Measurements from ENCODE around the gene SOCS3.
A peak's percentile ranks its signal among the peaks of the same experiment; 100 is the strongest.

SOCS3 gene

DNA sequence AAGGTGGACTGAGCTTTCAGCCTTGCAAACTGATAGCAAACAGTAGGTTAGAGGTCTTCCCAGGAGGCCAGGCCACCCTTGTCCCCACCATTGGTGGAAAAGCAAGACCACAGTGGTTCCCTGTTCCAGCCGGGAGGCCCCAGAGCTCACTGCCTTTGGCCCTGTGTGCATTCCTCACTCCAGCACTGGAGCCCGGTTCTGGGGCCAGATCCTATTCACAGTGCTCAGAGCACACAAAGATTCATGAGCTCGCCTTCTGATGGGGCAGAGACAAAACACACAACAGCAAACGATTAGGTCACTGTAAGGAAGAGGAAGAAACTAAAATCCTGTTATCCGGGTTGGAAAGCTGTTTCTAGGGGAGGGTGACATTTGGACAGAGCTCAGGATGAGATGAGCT lies 13.0 kb upstream of the SOCS3 start:
- Mint-ChIP-seq H3K4me1 (no peaks in the 10 kb centered on the region), H3K27me3 (no peaks in the 10 kb centered on the region), H3K36me3 (ENCODE audit: insufficient read depth) (peaks cover 4% of the 10 kb centered on the region), H3K9me3 (no peaks in the 10 kb centered on the region), H3K4me3 (no peak overlapping the region), H3K27ac (ENCODE audit: low read depth) (no peak overlapping the region)
- DNase-seq (ENCODE audit: low spot score in 2 of 2), result no peak
- no peak for ATAC-seq (replicated peaks; ENCODE audit: extremely low read depth, poor library complexity, severe bottlenecking)

DNA sequence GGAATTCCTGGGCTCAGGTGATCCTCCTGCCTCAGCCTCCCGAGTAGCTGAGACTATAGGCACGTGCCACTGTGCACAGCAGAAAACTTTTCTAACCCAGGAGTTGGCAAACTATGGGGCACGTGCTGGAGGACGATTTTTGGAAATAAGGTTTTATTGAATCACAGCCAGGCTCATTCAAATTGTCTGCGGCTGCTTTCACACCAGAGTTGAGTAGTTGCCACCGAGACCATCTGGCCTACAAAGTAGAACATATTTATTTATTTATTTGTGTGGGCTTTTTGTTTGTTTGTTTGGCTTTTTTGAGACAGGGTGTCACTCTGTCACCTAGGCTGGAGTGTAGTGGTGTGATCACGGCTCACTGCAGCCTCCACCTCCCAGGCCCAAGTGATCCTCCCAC lies 11.2 kb upstream of the SOCS3 start:
- H3K4me3 Mint-ChIP-seq, result no peak overlapping the region
- no peaks in the 10 kb centered on the region for H3K27me3 Mint-ChIP-seq
- no peak for DNase-seq (ENCODE audit: low spot score in 2 of 2)
- peaks cover 4% of the 10 kb centered on the region for H3K36me3 Mint-ChIP-seq (ENCODE audit: insufficient read depth)
- ATAC-seq (replicated peaks; ENCODE audit: extremely low read depth, poor library complexity, severe bottlenecking), result no peak
- H3K27ac Mint-ChIP-seq (ENCODE audit: low read depth), result no peak overlapping the region
- H3K4me1 Mint-ChIP-seq, result no peaks in the 10 kb centered on the region
- no peaks in the 10 kb centered on the region for H3K9me3 Mint-ChIP-seq

DNA sequence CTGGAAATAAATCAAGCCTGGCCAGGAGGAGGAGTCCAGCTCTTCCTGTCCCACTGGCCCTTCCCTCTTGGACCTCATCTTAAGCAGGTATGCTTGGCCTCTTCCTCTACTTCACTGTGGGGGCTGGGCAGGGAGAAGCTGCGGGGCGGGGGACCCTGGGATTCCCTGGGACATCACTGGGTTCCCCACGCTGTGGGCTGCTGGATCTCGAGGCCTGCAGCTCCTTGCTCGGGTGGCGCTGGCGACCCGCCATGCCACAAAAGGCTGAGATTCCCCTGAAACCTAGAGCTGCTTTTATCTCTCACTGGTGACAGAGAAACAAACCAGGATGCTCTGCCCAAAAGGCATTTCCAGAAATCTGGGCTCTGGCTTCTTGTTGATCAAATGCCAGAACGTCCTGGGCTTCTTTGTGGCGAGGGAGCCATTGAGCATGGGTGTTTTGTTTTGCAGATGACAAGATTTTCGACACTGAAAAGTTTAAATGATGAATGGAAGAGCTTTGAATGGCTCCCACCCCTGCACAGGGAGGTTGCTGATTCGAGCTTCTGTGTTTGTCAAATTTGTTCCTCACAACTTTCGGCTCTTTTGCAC lies 10.0 kb upstream of the SOCS3 start:
- DNase-seq (ENCODE audit: low spot score in 2 of 2), result no peak
- no peak for ATAC-seq (replicated peaks; ENCODE audit: extremely low read depth, poor library complexity, severe bottlenecking)
- Mint-ChIP-seq H3K4me3 (no peak overlapping the region), H3K36me3 (ENCODE audit: insufficient read depth) (peaks cover 4% of the 10 kb centered on the region), H3K4me1 (peaks cover 4% of the 10 kb centered on the region), H3K27ac (ENCODE audit: low read depth) (no peak overlapping the region), H3K9me3 (no peaks in the 10 kb centered on the region), H3K27me3 (no peaks in the 10 kb centered on the region)

DNA sequence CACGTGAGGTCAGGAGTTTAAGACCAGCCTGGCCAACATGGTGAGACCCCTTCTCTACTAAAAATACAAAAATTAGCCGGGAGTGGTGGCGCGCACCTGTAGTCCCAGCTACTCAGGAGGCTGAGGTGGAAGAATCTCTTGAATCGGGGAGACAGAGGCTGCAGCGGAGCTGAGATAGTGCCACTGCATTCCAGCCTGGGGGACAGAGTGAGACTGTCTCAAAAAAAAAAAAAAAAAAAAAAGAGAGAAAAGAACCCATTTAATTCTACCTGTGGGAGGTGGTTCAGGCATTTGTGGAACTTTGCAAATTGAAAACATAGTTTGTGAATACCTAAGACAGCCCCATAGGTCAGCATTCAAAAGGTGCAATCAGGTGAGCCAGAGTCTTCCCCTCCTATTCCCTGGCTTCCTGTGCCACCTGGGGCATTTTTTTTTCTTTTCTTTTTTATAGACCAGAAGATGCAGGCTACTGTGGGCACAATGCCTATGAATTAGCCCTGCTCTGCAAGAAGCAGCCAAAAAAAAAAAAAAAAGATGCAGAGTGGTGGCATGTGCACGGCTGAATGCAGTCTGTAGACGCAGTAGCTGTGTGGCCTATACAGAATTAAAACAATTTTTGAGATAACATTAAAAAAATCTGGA lies 9.1 kb upstream of the SOCS3 start:
- Mint-ChIP-seq H3K9me3 (no peaks in the 10 kb centered on the region), H3K4me3 (no peak overlapping the region), H3K36me3 (ENCODE audit: insufficient read depth) (peaks cover 4% of the 10 kb centered on the region), H3K27ac (ENCODE audit: low read depth) (no peak overlapping the region), H3K4me1 (peaks cover 12% of the 10 kb centered on the region), H3K27me3 (no peaks in the 10 kb centered on the region)
- ATAC-seq (replicated peaks; ENCODE audit: extremely low read depth, poor library complexity, severe bottlenecking), result no peak
- DNase-seq (ENCODE audit: low spot score in 2 of 2), result no peak

DNA sequence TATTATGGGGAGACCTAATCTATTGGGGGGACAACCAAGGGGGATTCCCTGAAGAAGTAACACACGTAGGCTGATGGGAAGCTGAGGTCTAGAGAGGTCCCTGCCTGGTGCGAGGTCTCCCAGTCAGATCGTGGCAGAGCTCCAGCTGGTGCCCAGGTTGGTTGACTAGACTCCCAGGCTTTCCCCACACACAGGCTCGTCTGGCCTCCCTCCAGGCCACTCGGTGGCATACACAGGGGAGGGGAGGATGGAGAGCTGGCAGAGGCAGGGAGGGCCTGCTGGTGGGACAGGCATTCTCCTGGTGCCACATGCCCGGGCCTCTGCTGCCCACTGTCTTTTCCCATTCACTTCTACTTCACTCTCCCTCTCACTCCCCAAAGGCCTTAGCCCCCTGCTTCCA lies 8.5 kb upstream of the SOCS3 start:
- Mint-ChIP-seq H3K27ac (ENCODE audit: low read depth) (no peak overlapping the region), H3K4me3 (no peak overlapping the region), H3K4me1 (peaks cover 12% of the 10 kb centered on the region), H3K36me3 (ENCODE audit: insufficient read depth) (peaks cover 4% of the 10 kb centered on the region), H3K27me3 (no peaks in the 10 kb centered on the region), H3K9me3 (no peaks in the 10 kb centered on the region)
- DNase-seq (ENCODE audit: low spot score in 2 of 2) (no peak), ATAC-seq (replicated peaks; ENCODE audit: extremely low read depth, poor library complexity, severe bottlenecking) (no peak)

DNA sequence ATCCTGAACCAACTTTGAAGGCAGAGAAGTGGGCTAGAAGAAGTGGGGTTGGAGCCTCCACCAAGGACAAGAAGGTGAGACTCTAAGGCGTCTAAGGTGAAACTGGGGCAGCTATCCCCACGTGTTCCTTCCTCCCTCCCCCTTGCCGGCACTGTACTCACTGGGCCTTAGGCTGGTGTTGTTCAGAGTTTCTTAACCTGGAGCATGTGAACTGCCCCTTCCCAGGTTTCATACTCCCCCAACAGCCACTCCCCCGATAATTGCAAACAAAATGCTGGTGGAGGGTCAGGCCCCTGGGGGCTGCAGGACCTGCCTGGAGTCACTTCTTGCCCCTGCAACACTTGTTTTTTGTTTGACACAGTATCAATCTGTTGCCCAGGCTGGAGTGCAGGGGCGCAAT lies 7.3 kb upstream of the SOCS3 start:
- Mint-ChIP-seq H3K9me3 (no peaks in the 10 kb centered on the region), H3K36me3 (ENCODE audit: insufficient read depth) (peaks cover 2% of the 10 kb centered on the region), H3K4me3 (no peak overlapping the region), H3K27ac (ENCODE audit: low read depth) (no peak overlapping the region), H3K4me1 (peaks cover 12% of the 10 kb centered on the region), H3K27me3 (no peaks in the 10 kb centered on the region)
- DNase-seq (ENCODE audit: low spot score in 2 of 2), result no peak
- ATAC-seq (replicated peaks; ENCODE audit: extremely low read depth, poor library complexity, severe bottlenecking), result no peak

DNA sequence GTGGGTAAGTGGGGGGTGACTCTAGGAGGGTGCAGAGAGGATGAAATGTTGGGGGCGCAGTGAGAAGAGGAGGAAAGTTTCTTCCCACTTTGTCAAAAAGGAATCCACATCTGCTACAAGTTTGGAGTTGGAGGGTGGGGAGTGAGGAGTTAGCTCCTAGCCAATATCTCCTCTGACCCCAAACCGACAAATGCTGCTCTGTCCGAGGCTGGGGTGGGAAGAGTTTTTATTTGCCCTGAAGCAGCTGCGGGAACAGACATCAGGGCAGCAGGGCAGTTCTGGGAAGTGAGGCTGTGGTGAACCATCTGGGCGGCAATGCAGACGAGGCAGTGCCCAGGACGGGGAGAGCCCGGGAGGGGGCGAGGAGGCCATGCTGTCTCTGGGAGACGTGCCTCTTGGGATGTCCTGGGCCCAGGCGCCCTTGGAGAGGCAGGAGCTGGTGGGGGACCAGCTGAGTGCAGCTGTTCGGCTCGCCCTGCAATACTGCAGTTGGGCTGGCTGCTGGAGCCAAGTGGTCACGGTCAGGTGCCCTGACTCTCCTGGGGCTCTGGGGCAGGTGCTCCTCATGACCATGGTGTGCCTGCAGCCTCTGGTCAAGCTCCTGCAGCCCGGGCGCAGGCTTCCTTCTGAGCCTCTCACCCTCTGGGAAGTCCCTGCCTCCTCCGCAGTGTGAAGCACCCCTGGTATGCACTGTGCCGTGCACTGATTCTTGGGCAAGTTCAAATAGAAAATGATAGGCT lies 6.4 kb upstream of the SOCS3 start:
- Mint-ChIP-seq H3K27me3 (no peaks in the 10 kb centered on the region), H3K36me3 (ENCODE audit: insufficient read depth) (no peaks in the 10 kb centered on the region), H3K27ac (ENCODE audit: low read depth) (no peak overlapping the region), H3K4me1 (peaks cover 12% of the 10 kb centered on the region), H3K9me3 (no peaks in the 10 kb centered on the region), H3K4me3 (no peak overlapping the region)
- DNase-seq (ENCODE audit: low spot score in 2 of 2) (no peak), ATAC-seq (replicated peaks; ENCODE audit: extremely low read depth, poor library complexity, severe bottlenecking) (no peak)

DNA sequence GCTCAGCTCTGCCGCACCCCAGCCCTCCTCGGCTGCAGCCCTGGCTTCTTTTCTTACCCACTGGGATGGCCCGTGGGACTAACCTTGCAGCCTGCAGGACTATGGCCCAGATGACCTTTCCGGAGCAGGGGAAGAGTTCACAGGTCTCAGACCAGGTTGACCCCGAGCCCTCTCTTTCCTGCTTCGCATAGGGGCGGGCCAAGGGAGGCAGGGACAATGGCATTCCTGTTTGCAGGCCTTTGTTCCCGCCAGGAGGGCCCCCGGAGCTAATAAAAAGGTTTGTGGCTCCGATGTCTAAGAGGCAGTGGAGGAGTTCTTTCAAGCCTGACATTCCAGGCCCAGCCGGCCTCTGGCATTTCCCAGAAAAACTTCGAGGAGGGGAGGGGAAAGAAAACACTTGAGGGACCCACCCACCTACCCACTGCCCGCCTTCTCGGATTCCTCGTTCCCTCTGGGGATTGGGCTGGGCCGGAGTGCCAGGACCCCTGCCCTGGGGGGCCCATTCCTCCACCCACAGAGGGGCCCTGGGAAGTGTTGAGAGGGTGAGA lies 5.8 kb upstream of the SOCS3 start:
- Mint-ChIP-seq H3K27ac (ENCODE audit: low read depth) (no peak overlapping the region), H3K36me3 (ENCODE audit: insufficient read depth) (no peaks in the 10 kb centered on the region), H3K4me3 (no peak overlapping the region), H3K9me3 (no peaks in the 10 kb centered on the region), H3K4me1 (peaks cover 19% of the 10 kb centered on the region), H3K27me3 (no peaks in the 10 kb centered on the region)
- DNase-seq (ENCODE audit: low spot score in 2 of 2) (no peak), ATAC-seq (replicated peaks; ENCODE audit: extremely low read depth, poor library complexity, severe bottlenecking) (no peak)

DNA sequence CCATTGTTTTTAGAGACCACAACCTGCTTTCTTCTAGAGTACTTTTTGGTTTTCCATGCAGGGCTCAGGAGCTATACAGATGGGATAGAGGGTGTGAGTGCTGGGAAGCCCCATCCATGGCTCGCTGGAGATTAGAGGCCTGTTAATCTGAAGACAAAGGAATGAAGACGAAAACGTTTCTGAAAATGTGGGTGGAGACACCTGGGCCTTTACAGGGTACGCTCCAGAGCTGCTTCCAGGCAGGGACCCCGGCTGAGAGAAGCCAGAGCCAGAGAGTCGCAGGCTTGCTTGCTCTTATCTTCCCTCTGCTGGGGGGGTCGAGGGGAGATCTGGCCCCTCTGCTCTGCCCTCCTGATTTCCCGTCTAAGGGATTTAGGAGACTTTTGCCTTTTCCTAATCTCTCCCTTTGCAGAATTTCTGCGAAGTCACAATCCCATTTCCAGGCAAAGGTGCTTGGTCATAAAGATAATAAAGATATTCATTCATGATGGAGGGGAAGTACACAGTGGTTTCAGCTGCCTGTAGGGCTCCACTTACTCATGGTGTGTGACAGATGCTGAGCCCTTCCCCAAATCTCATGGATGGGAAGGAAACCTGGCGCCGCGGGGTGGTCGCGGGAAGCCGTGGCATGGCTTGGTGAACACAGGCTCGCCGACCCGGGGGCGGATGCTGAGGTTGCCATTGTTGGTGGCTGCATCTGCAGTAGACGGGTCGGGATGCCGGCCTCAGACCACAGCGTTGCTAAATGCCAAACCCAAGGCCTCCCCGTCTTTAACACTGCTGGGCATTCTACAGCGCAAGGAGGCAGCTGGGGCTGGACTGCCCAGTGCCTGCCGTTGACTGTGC lies 4.8 kb upstream of the SOCS3 start:
- Mint-ChIP-seq H3K9me3 (no peaks in the 10 kb centered on the region), H3K27ac (ENCODE audit: low read depth) (no peak overlapping the region), H3K4me1 (peaks cover 20% of the 10 kb centered on the region), H3K27me3 (no peaks in the 10 kb centered on the region), H3K36me3 (ENCODE audit: insufficient read depth) (peaks cover 1% of the 10 kb centered on the region), H3K4me3 (no peak overlapping the region)
- DNase-seq (ENCODE audit: low spot score in 2 of 2), result no peak
- ATAC-seq (replicated peaks; ENCODE audit: extremely low read depth, poor library complexity, severe bottlenecking), result no peak

DNA sequence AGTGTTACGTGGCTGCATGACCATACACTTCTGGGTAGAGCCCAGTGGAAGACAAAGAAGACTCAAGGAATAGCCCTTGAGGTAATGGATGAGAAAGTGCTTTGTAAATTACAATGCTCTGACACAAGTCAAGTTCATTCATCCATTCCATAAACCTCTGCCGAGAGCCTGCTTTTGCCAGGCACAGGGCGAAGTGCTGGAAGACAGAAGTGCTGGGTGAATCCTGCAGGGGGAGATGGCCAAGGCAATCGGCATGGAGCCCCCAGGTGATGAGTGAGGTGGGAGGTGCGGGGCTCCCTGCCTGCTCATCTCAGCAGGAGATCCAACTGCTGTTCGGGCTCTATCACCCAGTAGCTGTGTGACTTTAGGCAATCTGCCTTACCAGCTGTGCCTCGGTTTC lies 2.8 kb upstream of the SOCS3 start:
- Mint-ChIP-seq H3K27me3 (no peaks in the 10 kb centered on the region), H3K9me3 (no peaks in the 10 kb centered on the region), H3K4me1 (peaks cover 20% of the 10 kb centered on the region), H3K36me3 (ENCODE audit: insufficient read depth) (peaks cover 13% of the 10 kb centered on the region), H3K4me3 (no peak overlapping the region), H3K27ac (ENCODE audit: low read depth) (no peak overlapping the region)
- ATAC-seq (replicated peaks; ENCODE audit: extremely low read depth, poor library complexity, severe bottlenecking), result no peak
- no peak for DNase-seq (ENCODE audit: low spot score in 2 of 2)

DNA sequence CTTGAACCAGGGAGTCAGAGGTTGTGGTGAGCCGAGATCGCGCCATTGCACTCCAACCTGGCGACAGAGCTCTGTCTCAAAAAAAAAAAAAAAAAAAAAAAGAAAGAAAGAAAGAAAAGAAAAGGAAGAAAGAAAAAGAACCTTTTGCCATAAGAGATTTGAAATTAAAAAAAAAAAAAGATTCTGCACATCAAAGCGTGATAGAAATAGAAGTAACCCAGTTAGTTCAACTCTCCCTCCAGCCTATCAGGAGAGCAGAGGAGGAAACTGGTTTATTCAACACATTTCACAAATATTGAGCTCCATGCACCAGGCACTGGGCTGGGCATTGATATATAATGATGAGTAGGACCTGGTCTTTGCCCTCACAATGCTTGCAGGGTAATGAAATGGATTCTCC lies 2.4 kb upstream of the SOCS3 start:
- H3K27me3 Mint-ChIP-seq, result no peaks in the 10 kb centered on the region
- DNase-seq (ENCODE audit: low spot score in 2 of 2) (no peak), ATAC-seq (replicated peaks; ENCODE audit: extremely low read depth, poor library complexity, severe bottlenecking) (no peak)
- no peak overlapping the region for H3K27ac Mint-ChIP-seq (ENCODE audit: low read depth)
- H3K4me3 Mint-ChIP-seq, result no peak overlapping the region
- peaks cover 24% of the 10 kb centered on the region for H3K4me1 Mint-ChIP-seq
- H3K36me3 Mint-ChIP-seq (ENCODE audit: insufficient read depth), result peaks cover 17% of the 10 kb centered on the region
- H3K9me3 Mint-ChIP-seq, result no peaks in the 10 kb centered on the region

DNA sequence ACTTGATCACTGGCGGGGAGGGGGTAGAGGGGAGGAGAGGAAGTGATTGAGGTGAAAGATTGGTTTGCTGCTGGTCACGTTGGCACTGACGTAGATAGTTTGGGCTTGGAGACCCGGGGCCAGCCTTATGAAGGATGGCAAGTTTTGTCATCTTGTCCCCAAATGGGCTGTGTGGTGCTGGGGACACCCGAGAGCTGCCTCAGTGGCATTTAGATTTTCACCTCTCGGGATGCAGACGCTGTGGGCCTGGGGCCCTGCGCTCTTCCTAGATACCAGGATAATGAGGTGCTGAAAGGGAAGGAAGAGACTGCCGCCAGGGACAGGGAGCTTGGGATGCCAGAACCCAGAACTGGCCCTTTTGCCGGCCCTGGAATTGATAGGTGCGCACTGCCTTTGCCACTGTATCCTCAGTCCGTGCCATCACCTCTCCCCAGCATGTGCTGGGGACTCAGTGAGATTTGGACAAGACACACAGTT lies 1.4 kb upstream of the SOCS3 start:
- Mint-ChIP-seq H3K4me3 (peak overlapping the region; percentile 80), H3K4me1 (peaks cover 33% of the 10 kb centered on the region), H3K9me3 (no peaks in the 10 kb centered on the region), H3K27ac (ENCODE audit: low read depth) (no peak overlapping the region), H3K36me3 (ENCODE audit: insufficient read depth) (peaks cover 24% of the 10 kb centered on the region), H3K27me3 (no peaks in the 10 kb centered on the region)
- no peak for DNase-seq (ENCODE audit: low spot score in 2 of 2)
- ATAC-seq (replicated peaks; ENCODE audit: extremely low read depth, poor library complexity, severe bottlenecking), result no peak

Data from central memory CD8-positive, alpha-beta T cell (primary cell).